Trophoblast cell (in vitro differentiated cells and primary cell): Measurements from ENCODE around the gene RNGTT.

Experiments used
- DNase-seq, 2 donors: peaks; one replicate each; pipeline ENCODE4 v3.0.0-alpha.2; 2016
- H2AFZ ChIP-seq: 2 replicates; pipeline ENCODE4 v1.6.1; 2013; ENCODE audit warnings: low read length, moderate library complexity, mild to moderate bottlenecking; ENCODE audit not compliant: insufficient read depth, poor library complexity
- H2AK5ac ChIP-seq: 2 replicates; pipeline ENCODE4 v1.6.1; 2013; ENCODE audit warnings: mild to moderate bottlenecking, low read length
- H2BK120ac ChIP-seq: 2 replicates; pipeline ENCODE4 v1.6.1; 2013; ENCODE audit warnings: low read length, mild to moderate bottlenecking, moderate library complexity; ENCODE audit not compliant: insufficient read depth, poor library complexity
- H2BK12ac ChIP-seq: 2 replicates; pipeline ENCODE4 v1.6.1; 2013; ENCODE audit warnings: mild to moderate bottlenecking, low read length, moderate library complexity
- H2BK5ac ChIP-seq: 2 replicates; pipeline ENCODE4 v1.6.1; 2013; ENCODE audit warnings: low read length, low read depth, moderate library complexity, mild to moderate bottlenecking; ENCODE audit not compliant: poor library complexity
- H3K14ac ChIP-seq: 2 replicates; pipeline ENCODE4 v1.6.1; 2013; ENCODE audit warnings: mild to moderate bottlenecking, low read length
- H3K18ac ChIP-seq: 2 replicates; pipeline ENCODE4 v1.6.1; 2013; ENCODE audit warnings: mild to moderate bottlenecking, low read length
- H3K23ac ChIP-seq: 2 replicates; pipeline ENCODE4 v1.6.1; 2013; ENCODE audit warnings: low read length
- H3K27ac ChIP-seq: 2 replicates; pipeline ENCODE4 v1.5.1; 2013; ENCODE audit warnings: low read depth, mild to moderate bottlenecking, inconsistent platforms, low read length, moderate library complexity
- H3K27me3 ChIP-seq: 2 replicates; pipeline ENCODE4 v1.6.1; 2013; ENCODE audit warnings: inconsistent platforms, mild to moderate bottlenecking, low read length, moderate library complexity; ENCODE audit not compliant: insufficient read depth
- H3K36me3 ChIP-seq, 2 experiments: 1 replicate in 1 of 2; 2 replicates in 1 of 2; pipeline ENCODE4 v1.6.1; 2013; ENCODE audit warnings: low read length in 2 of 2, mild to moderate bottlenecking in 2 of 2, moderate library complexity in 1 of 2; ENCODE audit not compliant: insufficient read depth in 2 of 2, control insufficient read depth in 1 of 2
- H3K4ac ChIP-seq: 2 replicates; pipeline ENCODE4 v1.6.1; 2013; ENCODE audit warnings: low read depth, mild to moderate bottlenecking, low read length, moderate library complexity
- H3K4me1 ChIP-seq, 2 experiments: 1 replicate in 1 of 2; 2 replicates in 1 of 2; pipeline ENCODE4 v1.6.1; 2013; ENCODE audit warnings: low read length in 2 of 2, mild to moderate bottlenecking in 2 of 2, moderate library complexity in 1 of 2; ENCODE audit not compliant: insufficient read depth in 2 of 2, control insufficient read depth in 1 of 2
- H3K4me2 ChIP-seq: 2 replicates; pipeline ENCODE4 v1.6.1; 2013; ENCODE audit warnings: inconsistent platforms, mild to moderate bottlenecking, low read length, moderate library complexity
- H3K4me3 ChIP-seq: 2 replicates; pipeline ENCODE4 v1.5.1; 2013; ENCODE audit warnings: mild to moderate bottlenecking, low read depth, low read length, inconsistent platforms
- H3K79me1 ChIP-seq: one replicate; pipeline ENCODE4 v1.6.1; 2013; ENCODE audit warnings: low read length
- H3K79me2 ChIP-seq: 2 replicates; pipeline ENCODE4 v1.6.1; 2013; ENCODE audit warnings: low read length, mild to moderate bottlenecking; ENCODE audit not compliant: control insufficient read depth, insufficient read depth, poor library complexity
- H3K9ac ChIP-seq: 2 replicates; pipeline ENCODE4 v1.6.1; 2013; ENCODE audit warnings: mild to moderate bottlenecking, low read length
- H3K9me3 ChIP-seq: 2 replicates; pipeline ENCODE4 v1.6.1; 2013; ENCODE audit warnings: low read depth, mild to moderate bottlenecking, control low read depth, inconsistent platforms, low read length; ENCODE audit not compliant: insufficient read depth
- H4K12ac ChIP-seq: 2 replicates; pipeline ENCODE4 v1.6.1; 2013; ENCODE audit warnings: low read depth, mild to moderate bottlenecking, low read length, moderate library complexity
- H4K8ac ChIP-seq: 2 replicates; pipeline ENCODE4 v1.6.1; 2013; ENCODE audit warnings: low read depth, mild to moderate bottlenecking, low read length, moderate library complexity
- H4K91ac ChIP-seq: one replicate; pipeline ENCODE4 v1.6.1; 2013; ENCODE audit warnings: low read depth, mild to moderate bottlenecking, low read length, moderate library complexity
- WGBS: extraction: QIAGEN DNeasy Blood & Tissue Kit; methylation state at CpG from one replicate; pipeline ENCODE4 v1.1.7; 2013; ENCODE audit warnings: missing lambda C conversion rate; ENCODE audit not compliant: insufficient read length, insufficient coverage; ENCODE audit errors: extremely low coverage; 5-methylcytosine and 5-hydroxymethylcytosine counted together

RNGTT gene

GRCh38 chr6:88920774-88921733 is 42.4 kb downstream of the RNGTT start:
- no CpG with 5 or more reads among the region's 1 CpG for WGBS
- H3K4me2 ChIP-seq: no peak overlapping the region
- H3K23ac ChIP-seq: no peak overlapping the region
- peaks cover 0 to 3% of the 10 kb centered on the region in 2 experiments for H3K36me3 ChIP-seq
- H3K27me3 ChIP-seq: no peaks in the 10 kb centered on the region
- no peak overlapping the region for H3K14ac ChIP-seq
- no peak overlapping the region for H2AFZ ChIP-seq
- no peak overlapping the region for H4K8ac ChIP-seq
- H4K12ac ChIP-seq: no peak overlapping the region
- no peak overlapping the region for H3K4me3 ChIP-seq
- no peak for DNase-seq
- H4K91ac ChIP-seq: no peak overlapping the region
- no peak overlapping the region for H3K9ac ChIP-seq
- H2AK5ac ChIP-seq: no peak overlapping the region
- no peaks in the 10 kb centered on the region for H3K9me3 ChIP-seq
- no peak overlapping the region for H2BK120ac ChIP-seq
- no peaks in the 10 kb centered on the region for H3K4me1 ChIP-seq
- H3K4ac ChIP-seq: no peak overlapping the region
- no peak overlapping the region for H3K18ac ChIP-seq
- H2BK12ac ChIP-seq: no peak overlapping the region
- H3K79me1 ChIP-seq: no peaks in the 10 kb centered on the region
- no peak overlapping the region for H2BK5ac ChIP-seq
- no peaks in the 10 kb centered on the region for H3K79me2 ChIP-seq
- no peak overlapping the region for H3K27ac ChIP-seq

DNA sequence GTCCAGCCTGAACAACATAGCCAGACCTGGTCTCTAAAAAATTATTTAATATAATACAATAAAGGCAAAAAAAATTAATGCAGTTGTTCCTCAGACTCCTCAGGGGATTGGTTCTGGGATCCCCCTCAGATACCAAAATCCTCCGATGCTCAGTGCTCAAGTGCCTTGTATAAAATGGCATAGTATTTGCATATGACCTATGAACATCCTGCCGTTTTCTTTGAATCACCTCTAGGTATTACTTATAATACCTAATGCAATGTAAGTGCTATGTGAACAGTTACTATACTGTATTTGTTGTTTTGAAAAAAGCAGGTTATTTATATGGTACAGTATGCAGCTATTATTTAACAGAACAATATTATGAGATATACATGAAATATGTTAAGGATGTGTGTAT is 43.3 kb downstream of the RNGTT start:
- H3K79me2 ChIP-seq: no peaks in the 10 kb centered on the region
- no peak overlapping the region for H3K4me2 ChIP-seq
- H3K14ac ChIP-seq: no peak overlapping the region
- H3K4ac ChIP-seq: no peak overlapping the region
- H3K27me3 ChIP-seq: no peaks in the 10 kb centered on the region
- H2BK5ac ChIP-seq: no peak overlapping the region
- no peaks in the 10 kb centered on the region for H3K79me1 ChIP-seq
- no peak overlapping the region for H4K91ac ChIP-seq
- H3K27ac ChIP-seq: no peak overlapping the region
- H4K12ac ChIP-seq: no peak overlapping the region
- H3K18ac ChIP-seq: no peak overlapping the region
- no CpG with 5 or more reads among the region's 2 CpGs for WGBS
- DNase-seq: no peak
- H3K9ac ChIP-seq: no peak overlapping the region
- H3K4me3 ChIP-seq: no peak overlapping the region
- H3K23ac ChIP-seq: no peak overlapping the region
- H3K4me1 ChIP-seq: no peaks in the 10 kb centered on the region
- no peaks in the 10 kb centered on the region for H3K9me3 ChIP-seq
- H2AK5ac ChIP-seq: no peak overlapping the region
- peaks cover 0 to 3% of the 10 kb centered on the region in 2 experiments for H3K36me3 ChIP-seq
- H4K8ac ChIP-seq: no peak overlapping the region
- no peak overlapping the region for H2AFZ ChIP-seq
- H2BK120ac ChIP-seq: no peak overlapping the region
- H2BK12ac ChIP-seq: no peak overlapping the region

GRCh38 chr6:88919032-88919431 is 44.4 kb downstream of the RNGTT start:
- H3K4me2 ChIP-seq: no peak overlapping the region
- no peaks in the 10 kb centered on the region for H3K27me3 ChIP-seq
- H3K18ac ChIP-seq: no peak overlapping the region
- H3K4me1 ChIP-seq: no peaks in the 10 kb centered on the region
- H3K79me1 ChIP-seq: no peaks in the 10 kb centered on the region
- no peak overlapping the region for H3K27ac ChIP-seq
- no peak overlapping the region for H2BK12ac ChIP-seq
- no CpG with 5 or more reads among the region's 1 CpG for WGBS
- peaks cover 0 to 3% of the 10 kb centered on the region in 2 experiments for H3K36me3 ChIP-seq
- H2AFZ ChIP-seq: no peak overlapping the region
- H2AK5ac ChIP-seq: no peak overlapping the region
- no peak overlapping the region for H4K91ac ChIP-seq
- no peak overlapping the region for H4K12ac ChIP-seq
- DNase-seq: peak in 1 of 2 donors; percentile 2
- H3K14ac ChIP-seq: no peak overlapping the region
- H3K23ac ChIP-seq: no peak overlapping the region
- H3K9me3 ChIP-seq: no peaks in the 10 kb centered on the region
- H4K8ac ChIP-seq: no peak overlapping the region
- no peaks in the 10 kb centered on the region for H3K79me2 ChIP-seq
- H3K9ac ChIP-seq: no peak overlapping the region
- no peak overlapping the region for H2BK120ac ChIP-seq
- no peak overlapping the region for H3K4ac ChIP-seq
- H2BK5ac ChIP-seq: no peak overlapping the region
- no peak overlapping the region for H3K4me3 ChIP-seq

DNA sequence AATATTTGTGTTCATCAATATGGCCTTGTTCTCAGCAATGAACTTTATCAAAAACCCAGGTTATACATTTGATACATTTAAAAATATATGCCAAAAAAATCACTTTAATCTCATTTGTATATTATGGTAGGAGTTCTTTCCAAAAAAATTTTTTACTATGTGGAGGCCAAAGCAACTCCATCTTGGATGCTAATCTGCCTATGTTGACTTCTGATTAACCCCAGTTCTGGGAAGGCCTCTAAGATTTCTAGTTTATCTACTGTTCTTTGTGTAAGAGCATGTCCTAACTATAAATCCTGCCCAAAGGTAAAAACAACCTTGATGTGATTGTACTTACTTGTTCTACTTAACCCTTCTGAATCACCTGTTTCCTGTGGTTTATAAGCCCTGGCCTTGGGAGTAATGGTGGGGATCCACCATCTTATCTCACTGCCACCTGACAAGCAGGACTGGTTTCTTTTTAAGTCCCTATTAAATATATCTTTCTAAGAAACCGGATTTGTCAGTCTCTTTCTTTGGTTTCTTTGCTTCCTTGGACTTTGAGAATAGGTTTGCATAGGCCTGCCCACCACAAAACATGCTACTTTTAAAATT is 46.7 kb downstream of the RNGTT start:
- Histone ChIP-seq H2AK5ac (no peak overlapping the region), H2BK12ac (no peak overlapping the region), H3K18ac (no peak overlapping the region), H3K79me2 (no peaks in the 10 kb centered on the region), H3K9me3 (no peaks in the 10 kb centered on the region), H3K4me3 (no peak overlapping the region), H3K79me1 (no peaks in the 10 kb centered on the region), H3K9ac (no peak overlapping the region), H2AFZ (no peak overlapping the region), H3K27ac (no peak overlapping the region), H3K27me3 (no peaks in the 10 kb centered on the region), H3K4me2 (no peak overlapping the region), H2BK5ac (no peak overlapping the region), H3K36me3 (no peaks in the 10 kb centered on the region), H2BK120ac (no peak overlapping the region), H4K91ac (no peak overlapping the region), H4K8ac (no peak overlapping the region), H3K4me1 (no peaks in the 10 kb centered on the region), H3K23ac (no peak overlapping the region), H3K4ac (no peak overlapping the region), H3K14ac (no peak overlapping the region), H4K12ac (no peak overlapping the region)
- DNase-seq: no peak
- no CpG with 5 or more reads among the region's 1 CpG for WGBS
